Loucy (cell line): ENCODE data around the gene CCDC127.
"Not testable (repeated sequence)": the region's sequence is repeated elsewhere in the genome, so short reads cannot be mapped to it uniquely, and the experiment has no call there.

ENCODE experiments used
- EZH2phosphoT487 ChIP-seq: fragments of 200-600 bp; IDR thresholded peaks from 2 replicates; pipeline ENCODE4 v1.6.1; 2018; ENCODE audit warnings: antibody characterized with exemption, mild to moderate bottlenecking, moderate library complexity, borderline replicate concordance
- TF ChIP-seq, protein P1 (sequence below): fragments of 200-600 bp; sonication (generic); conservative IDR thresholded peaks from 2 replicates; pipeline ENCODE4 v1.5.1; 2014; ENCODE audit warnings: mild to moderate bottlenecking, antibody characterized with exemption, low read length

DNA sequence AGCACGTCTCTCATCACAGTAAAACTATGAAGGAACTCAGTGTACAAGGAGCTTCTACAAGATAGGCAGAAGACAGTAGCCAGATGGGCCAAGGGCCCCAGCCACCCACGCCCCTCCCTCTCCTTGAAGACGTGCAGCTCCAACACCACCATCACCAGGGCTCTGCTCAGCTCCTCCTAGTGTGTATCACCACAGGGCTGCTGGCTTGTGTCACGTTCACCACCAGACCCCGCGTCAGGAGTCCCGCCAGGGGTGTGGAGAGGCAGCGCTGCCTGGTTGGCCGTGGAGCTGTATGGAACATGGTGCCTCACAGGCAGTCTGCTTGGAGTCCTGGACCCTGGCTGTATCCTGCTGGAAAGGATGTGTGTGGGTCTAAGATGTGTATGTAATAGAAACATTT, 32.4 kb upstream of the CCDC127 start:
- TF ChIP-seq, protein P1, sequence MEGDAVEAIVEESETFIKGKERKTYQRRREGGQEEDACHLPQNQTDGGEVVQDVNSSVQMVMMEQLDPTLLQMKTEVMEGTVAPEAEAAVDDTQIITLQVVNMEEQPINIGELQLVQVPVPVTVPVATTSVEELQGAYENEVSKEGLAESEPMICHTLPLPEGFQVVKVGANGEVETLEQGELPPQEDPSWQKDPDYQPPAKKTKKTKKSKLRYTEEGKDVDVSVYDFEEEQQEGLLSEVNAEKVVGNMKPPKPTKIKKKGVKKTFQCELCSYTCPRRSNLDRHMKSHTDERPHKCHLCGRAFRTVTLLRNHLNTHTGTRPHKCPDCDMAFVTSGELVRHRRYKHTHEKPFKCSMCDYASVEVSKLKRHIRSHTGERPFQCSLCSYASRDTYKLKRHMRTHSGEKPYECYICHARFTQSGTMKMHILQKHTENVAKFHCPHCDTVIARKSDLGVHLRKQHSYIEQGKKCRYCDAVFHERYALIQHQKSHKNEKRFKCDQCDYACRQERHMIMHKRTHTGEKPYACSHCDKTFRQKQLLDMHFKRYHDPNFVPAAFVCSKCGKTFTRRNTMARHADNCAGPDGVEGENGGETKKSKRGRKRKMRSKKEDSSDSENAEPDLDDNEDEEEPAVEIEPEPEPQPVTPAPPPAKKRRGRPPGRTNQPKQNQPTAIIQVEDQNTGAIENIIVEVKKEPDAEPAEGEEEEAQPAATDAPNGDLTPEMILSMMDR = not testable (repeated sequence)
- not testable (repeated sequence) for TF ChIP-seq EZH2phosphoT487
